ENCODE measurements around the gene CD164. TPM values are rescaled to one million over a fixed set of nuclear protein-coding genes. Genes with fewer than 3 reads are reported as not detected.

Gene CD164
- total and polyA plus RNA-seq, 8 donors, result 53.6 to 147 (median 104) TPM

DNA sequence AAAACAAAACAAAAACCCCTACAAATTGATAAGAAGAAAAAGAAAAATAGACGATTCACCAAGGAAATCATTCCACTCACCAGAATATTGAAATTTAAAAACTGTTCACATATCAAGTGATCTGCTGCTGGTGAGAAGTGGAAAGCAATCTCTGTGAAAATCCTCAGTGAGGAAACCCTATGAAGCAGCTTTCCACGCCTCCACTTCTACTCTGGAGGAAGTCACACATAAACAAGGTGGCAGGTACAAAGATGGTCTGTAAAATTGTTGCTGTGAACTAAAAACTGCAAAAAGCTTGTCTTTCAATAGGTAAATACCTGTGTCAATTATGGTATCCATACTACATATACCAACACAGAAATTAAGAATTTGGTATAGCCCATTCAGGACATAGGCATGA lies 18.5 kb downstream of the CD164 start:
- ATAC-seq (no peak), DNase-seq (no peak), FAIRE-seq (no peak)
- TF ChIP-seq, protein P1, sequence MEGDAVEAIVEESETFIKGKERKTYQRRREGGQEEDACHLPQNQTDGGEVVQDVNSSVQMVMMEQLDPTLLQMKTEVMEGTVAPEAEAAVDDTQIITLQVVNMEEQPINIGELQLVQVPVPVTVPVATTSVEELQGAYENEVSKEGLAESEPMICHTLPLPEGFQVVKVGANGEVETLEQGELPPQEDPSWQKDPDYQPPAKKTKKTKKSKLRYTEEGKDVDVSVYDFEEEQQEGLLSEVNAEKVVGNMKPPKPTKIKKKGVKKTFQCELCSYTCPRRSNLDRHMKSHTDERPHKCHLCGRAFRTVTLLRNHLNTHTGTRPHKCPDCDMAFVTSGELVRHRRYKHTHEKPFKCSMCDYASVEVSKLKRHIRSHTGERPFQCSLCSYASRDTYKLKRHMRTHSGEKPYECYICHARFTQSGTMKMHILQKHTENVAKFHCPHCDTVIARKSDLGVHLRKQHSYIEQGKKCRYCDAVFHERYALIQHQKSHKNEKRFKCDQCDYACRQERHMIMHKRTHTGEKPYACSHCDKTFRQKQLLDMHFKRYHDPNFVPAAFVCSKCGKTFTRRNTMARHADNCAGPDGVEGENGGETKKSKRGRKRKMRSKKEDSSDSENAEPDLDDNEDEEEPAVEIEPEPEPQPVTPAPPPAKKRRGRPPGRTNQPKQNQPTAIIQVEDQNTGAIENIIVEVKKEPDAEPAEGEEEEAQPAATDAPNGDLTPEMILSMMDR (IDR thresholded peaks at IDR 0.05), result no peak
- 95 to 97% methylated on average over 2 of the region's 2 CpGs for WGBS, 2 donors
- Histone ChIP-seq H3K36me3 (peaks cover 0 to 41% (median 12%) of the 10 kb centered on the region in 3 donors), H3K27me3 (no peaks in the 10 kb centered on the region), H3K4me1 (no peaks in the 10 kb centered on the region), H3K9me3 (no peaks in the 10 kb centered on the region), H3K27ac (no peak overlapping the region), H3K4me3 (no peak overlapping the region)
- intact Hi-C loops (cut with DNase I), result no loop called here

DNA sequence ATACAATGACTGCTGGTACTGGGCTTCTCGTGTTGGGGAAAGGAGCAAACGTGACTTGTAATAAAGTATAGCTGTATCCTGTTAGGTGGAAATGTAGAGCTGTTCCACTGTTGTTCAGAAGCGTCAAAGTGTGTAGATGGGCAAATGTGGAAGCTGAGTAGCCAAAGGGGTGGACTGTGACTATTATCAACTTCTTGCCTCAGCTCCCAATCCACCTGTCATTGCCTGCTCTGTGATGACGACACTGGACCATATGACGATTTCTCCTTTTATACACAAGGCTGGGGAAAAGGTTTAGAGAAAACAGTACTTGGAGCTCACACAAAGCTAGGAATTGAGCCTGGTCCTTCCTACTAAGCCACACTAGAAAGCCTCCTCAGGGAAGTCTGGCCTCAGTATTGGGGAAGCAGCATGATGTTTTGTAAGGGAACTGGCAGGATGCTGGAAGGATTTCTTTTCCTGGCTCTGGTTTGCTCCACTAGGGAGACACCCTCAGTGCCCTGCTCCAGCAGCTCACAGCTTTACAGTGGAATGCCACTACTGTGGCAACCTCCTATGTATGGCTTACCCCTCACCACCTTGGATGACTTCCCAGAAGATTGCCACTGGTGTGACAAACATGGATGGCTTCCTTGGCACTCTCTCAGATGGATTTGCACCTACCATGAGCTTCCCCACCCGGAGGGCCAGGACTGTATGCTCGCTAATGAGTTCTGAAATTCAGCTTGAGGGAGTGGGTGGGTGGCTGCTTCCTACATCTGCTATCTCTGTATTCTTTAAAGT lies 20.0 kb downstream of the CD164 start:
- WGBS, 2 donors, result 98% methylated on average over 7 of the region's 7 CpGs
- peaks cover 0 to 27% (median under 1%) of the 10 kb centered on the region in 3 donors for H3K36me3 ChIP-seq

DNA sequence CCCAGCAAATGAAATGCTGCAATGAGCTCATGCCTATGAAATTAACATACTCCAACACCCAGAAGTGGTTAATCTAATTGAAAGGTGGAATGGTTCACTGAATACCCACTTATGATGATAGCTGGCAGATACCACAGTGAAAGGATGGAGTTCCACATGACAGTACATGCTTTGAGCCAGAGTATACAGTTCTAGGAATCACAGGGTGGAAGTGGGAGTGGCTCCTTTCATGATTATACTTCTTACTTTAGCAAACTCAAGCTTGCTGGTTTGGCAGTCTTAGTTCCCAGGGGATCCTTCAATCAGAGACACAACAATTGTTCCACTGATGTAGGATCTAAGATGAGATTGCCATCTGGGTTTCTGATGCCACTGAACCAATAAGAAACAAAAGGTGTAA lies 21.5 kb downstream of the CD164 start:
- TF ChIP-seq, protein P1 (IDR thresholded peaks at IDR 0.05), result no peak
- intact Hi-C loops (cut with DNase I), result no loop called here
- H3K27ac ChIP-seq, result no peak overlapping the region
- no peak for FAIRE-seq
- no peaks in the 10 kb centered on the region for H3K27me3 ChIP-seq
- H3K36me3 ChIP-seq, result peaks cover 0 to 17% (median 0%) of the 10 kb centered on the region in 3 donors
- no peaks in the 10 kb centered on the region for H3K9me3 ChIP-seq
- no peak for DNase-seq
- no peak overlapping the region for H3K4me3 ChIP-seq
- no peaks in the 10 kb centered on the region for H3K4me1 ChIP-seq
- no peak for ATAC-seq

More for the DNA sequence above, 20.0 kb downstream of the CD164 start:
- Histone ChIP-seq H3K27me3 (no peaks in the 10 kb centered on the region), H3K4me3 (no peak overlapping the region), H3K4me1 (no peaks in the 10 kb centered on the region), H3K27ac (no peak overlapping the region), H3K9me3 (no peaks in the 10 kb centered on the region)
- TF ChIP-seq, protein P1 (IDR thresholded peaks at IDR 0.05), result no peak
- ATAC-seq (no peak), DNase-seq (no peak), FAIRE-seq (no peak)
- intact Hi-C loops (cut with DNase I), result no loop called here

DNA sequence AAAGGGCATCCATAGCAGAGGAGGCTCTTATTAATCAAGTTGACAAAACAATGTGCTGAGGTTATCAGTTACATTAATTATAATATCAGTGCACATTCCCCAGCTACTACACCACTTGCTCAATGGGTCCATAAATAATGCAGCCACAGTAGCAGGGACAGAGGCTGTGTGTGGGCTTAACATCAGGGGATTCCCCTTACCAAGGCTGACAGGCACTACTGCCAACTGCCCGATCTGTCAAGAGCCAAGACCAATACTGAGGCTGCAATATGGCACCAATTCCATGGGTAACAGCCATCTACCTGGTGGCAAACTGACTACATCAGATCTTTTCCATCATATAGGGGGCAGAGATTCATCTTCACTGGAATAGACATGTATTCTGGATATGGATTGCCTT lies 22.0 kb downstream of the CD164 start:
- intact Hi-C loops (cut with DNase I), result no loop called here
- FAIRE-seq (no peak), DNase-seq (no peak), ATAC-seq (peak in 1 of 4 donors; percentile 31)
- 96% methylated on average over 1 of the region's 1 CpG for WGBS, 2 donors
- no peak overlapping the region for H3K27ac ChIP-seq
- no peaks in the 10 kb centered on the region for H3K4me1 ChIP-seq
- no peaks in the 10 kb centered on the region for H3K27me3 ChIP-seq
- TF ChIP-seq, protein P1 (IDR thresholded peaks at IDR 0.05), result no peak
- peaks cover 0 to 13% (median 0%) of the 10 kb centered on the region in 3 donors for H3K36me3 ChIP-seq
- no peak overlapping the region for H3K4me3 ChIP-seq
- H3K9me3 ChIP-seq, result no peaks in the 10 kb centered on the region

DNA sequence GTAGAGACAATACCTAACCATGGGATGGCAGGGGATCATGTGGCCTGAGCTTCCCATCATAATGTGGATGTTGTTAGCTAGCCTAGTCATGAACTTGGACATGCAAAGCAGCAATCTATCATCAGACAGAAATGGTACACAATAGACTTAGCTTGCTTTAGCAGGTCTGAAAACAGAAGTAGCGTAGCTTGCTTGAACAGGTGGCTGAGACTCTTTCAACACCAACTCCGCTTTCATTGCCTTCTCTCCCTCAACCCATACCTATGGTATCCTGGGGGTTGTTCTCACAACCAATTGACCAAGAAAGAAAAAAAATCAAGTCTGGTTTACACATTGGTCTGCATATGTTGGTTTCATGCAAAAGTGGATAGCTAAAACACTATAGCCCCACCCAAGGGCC lies 23.0 kb downstream of the CD164 start:
- no peak for FAIRE-seq
- no peak overlapping the region for H3K27ac ChIP-seq
- TF ChIP-seq, protein P1 (IDR thresholded peaks at IDR 0.05), result no peak
- DNase-seq, result no peak
- ATAC-seq, result no peak
- H3K27me3 ChIP-seq, result no peaks in the 10 kb centered on the region
- peaks cover 0 to 4% (median 0%) of the 10 kb centered on the region in 3 donors for H3K36me3 ChIP-seq
- WGBS, 2 donors, result 96 to 99% methylated on average over 2 of the region's 2 CpGs
- H3K4me3 ChIP-seq, result no peak overlapping the region
- intact Hi-C loops (cut with DNase I), result no loop called here
- H3K9me3 ChIP-seq, result no peaks in the 10 kb centered on the region
- no peaks in the 10 kb centered on the region for H3K4me1 ChIP-seq
